HepG2 (cell line): ENCODE data around the gene FGF14. TPM values are rescaled to one million over a fixed set of nuclear protein-coding genes. Genes with fewer than 3 reads are reported as not detected.

Source experiments
- AHR ChIP-seq: IDR thresholded peaks from 2 replicates; pipeline ENCODE4 v1.6.1; 2018; ENCODE audit warnings: missing genetic modification reagents, missing compliant biosample characterization
- CAMTA2 ChIP-seq: sonication (generic); formaldehyde crosslinking; IDR thresholded peaks from 2 replicates; pipeline ENCODE4 v1.4.0; 2020; ENCODE audit warnings: mild to moderate bottlenecking, missing genetic modification reagents, borderline replicate concordance
- CREM ChIP-seq, 2 experiments: sonication (generic) in 1 of 2; formaldehyde crosslinking in 1 of 2; IDR thresholded peaks; 2 replicates each; pipeline versions ENCODE4 v1.4.0 to v1.6.1; 2016 to 2020; ENCODE audit warnings: antibody characterized with exemption in 1 of 2, mild to moderate bottlenecking in 1 of 2, missing genetic modification reagents in 1 of 2
- NCOA2 ChIP-seq: sonication (generic); formaldehyde crosslinking; IDR thresholded peaks from 2 replicates; pipeline ENCODE4 v1.8.0; 2022; ENCODE audit warnings: inconsistent platforms
- NKX3-1 ChIP-seq: sonication (generic); formaldehyde crosslinking; IDR thresholded peaks from 2 replicates; pipeline ENCODE4 v1.5.0; 2020; ENCODE audit warnings: missing genetic modification reagents
- RFX3 ChIP-seq: IDR thresholded peaks from 2 replicates; pipeline ENCODE4 v1.6.1; 2016; ENCODE audit warnings: missing biosample characterization, missing genetic modification reagents
- SAP130 ChIP-seq: IDR thresholded peaks from 2 replicates; pipeline ENCODE4 v1.6.1; 2016; ENCODE audit warnings: low read depth
- ZFX ChIP-seq: sonication (generic); formaldehyde crosslinking; IDR thresholded peaks from 2 replicates; pipeline ENCODE4 v1.4.0; 2020; ENCODE audit warnings: mild to moderate bottlenecking, low read depth, missing genetic modification reagents, moderate library complexity
- ZHX2 ChIP-seq, 2 experiments: sonication (generic) in 1 of 2; formaldehyde crosslinking in 1 of 2; IDR thresholded peaks; 2 replicates each; pipeline versions ENCODE4 v1.6.1 to v1.9.0; 2014 to 2022; ENCODE audit warnings: antibody characterized with exemption in 1 of 2, borderline replicate concordance in 1 of 2, inconsistent platforms in 1 of 2, low read depth in 1 of 2, missing genetic modification reagents in 1 of 2
- ZNF382 ChIP-seq: sonication (generic); formaldehyde crosslinking; IDR thresholded peaks from 2 replicates; pipeline ENCODE4 v1.5.0; 2020; ENCODE audit warnings: missing genetic modification reagents, mild to moderate bottlenecking, borderline replicate concordance
- ZNF569 ChIP-seq: sonication (generic); formaldehyde crosslinking; IDR thresholded peaks from 2 replicates; pipeline ENCODE4 v1.5.0; 2020; ENCODE audit warnings: mild to moderate bottlenecking, missing genetic modification reagents, moderate library complexity, borderline replicate concordance
- ZNF576 ChIP-seq: sonication (generic); formaldehyde crosslinking; IDR thresholded peaks from 2 replicates; pipeline ENCODE4 v1.4.0; 2020; ENCODE audit warnings: mild to moderate bottlenecking, missing genetic modification reagents
- ZNF746 ChIP-seq: sonication (generic); formaldehyde crosslinking; IDR thresholded peaks from 2 replicates; pipeline ENCODE4 v1.8.0; 2022; ENCODE audit warnings: mild to moderate bottlenecking, missing genetic modification reagents
- polyA plus RNA-seq, 8 experiments: library from polyadenylated mRNA; depleted of rRNA in 3 of 8; stranded (reverse) in 7 of 8; unstranded in 1 of 8; fragments of >200 nt; fragmentation: Illumina TruSeq in 4 of 8; extraction: Trizol in 4 of 8; gene quantifications; 2 replicates each; pipeline versions ENCODE4 v1.2.1 to v1.2.3, GENCODE V29; 2011 to 2016; ENCODE audit warnings: low read depth in 4 of 8, missing spikeins in 1 of 8, mixed read lengths in 1 of 8; ENCODE audit not compliant: insufficient read depth in 1 of 8
- total RNA-seq, 5 experiments: library from RNA; depleted of rRNA; stranded (reverse); fragments of >200 nt; fragmentation: Illumina TruSeq; extraction: Trizol; gene quantifications; 2 replicates each; pipeline ENCODE4 v1.2.3, GENCODE V29; 2016; ENCODE audit warnings: low read depth in 1 of 5
- TF ChIP-seq, protein P1 (sequence below): sonication (generic); formaldehyde crosslinking; IDR thresholded peaks from 2 replicates; pipeline ENCODE4 v1.4.0; 2020; ENCODE audit warnings: missing genetic modification reagents, borderline replicate concordance

Gene FGF14
- total and polyA plus RNA-seq, 2 of the 13 experiments (the other 11 are each of a cell fraction or from before 2014, with no cell fraction given) = not detected

DNA sequence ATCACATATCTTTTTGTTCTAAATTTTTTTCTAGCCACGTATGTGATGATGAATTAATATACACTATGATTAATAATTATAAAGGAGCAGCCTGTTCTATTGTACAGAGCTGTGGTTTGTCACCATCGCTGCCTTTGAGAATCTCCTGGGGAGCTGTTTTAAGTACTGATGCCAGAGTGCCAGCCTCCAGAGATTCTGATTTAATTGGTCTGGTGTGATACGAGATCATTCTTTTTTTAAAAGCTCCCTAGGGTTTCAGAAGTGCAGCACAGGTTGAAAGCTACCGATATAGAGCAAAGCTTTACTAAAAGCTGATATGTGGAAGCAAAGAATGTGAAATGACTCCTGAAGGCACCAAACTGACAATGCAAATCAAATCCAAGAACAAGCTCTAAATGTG is 634.7 kb downstream of the FGF14 start (continued):
- no peak for TF ChIP-seq ZHX2 (IDR thresholded peaks at IDR 0.05; ENCODE audit: low read depth)
- TF ChIP-seq ZHX2 (CRISPR knock-in tag; IDR thresholded peaks at IDR 0.05; ENCODE audit: borderline replicate concordance) = no peak
- TF ChIP-seq ZNF382 (CRISPR knock-in tag) = no peak
- TF ChIP-seq RFX3 (CRISPR knock-in tag) = no peak
- TF ChIP-seq NKX3-1 (CRISPR knock-in tag) = no peak
- no peak for TF ChIP-seq ZNF576 (CRISPR knock-in tag)
- TF ChIP-seq CREM (IDR thresholded peaks at IDR 0.05) = no peak
- no peak for TF ChIP-seq CREM (CRISPR knock-in tag; IDR thresholded peaks at IDR 0.05)
- no peak for TF ChIP-seq CAMTA2
- TF ChIP-seq, protein P1, sequence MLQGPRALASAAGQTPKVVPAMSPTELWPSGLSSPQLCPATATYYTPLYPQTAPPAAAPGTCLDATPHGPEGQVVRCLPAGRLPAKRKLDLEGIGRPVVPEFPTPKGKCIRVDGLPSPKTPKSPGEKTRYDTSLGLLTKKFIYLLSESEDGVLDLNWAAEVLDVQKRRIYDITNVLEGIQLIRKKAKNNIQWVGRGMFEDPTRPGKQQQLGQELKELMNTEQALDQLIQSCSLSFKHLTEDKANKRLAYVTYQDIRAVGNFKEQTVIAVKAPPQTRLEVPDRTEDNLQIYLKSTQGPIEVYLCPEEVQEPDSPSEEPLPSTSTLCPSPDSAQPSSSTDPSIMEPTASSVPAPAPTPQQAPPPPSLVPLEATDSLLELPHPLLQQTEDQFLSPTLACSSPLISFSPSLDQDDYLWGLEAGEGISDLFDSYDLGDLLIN = no peak
- no peak for TF ChIP-seq ZFX (CRISPR knock-in tag)
- TF ChIP-seq NCOA2 (CRISPR knock-in tag) = no peak
- TF ChIP-seq SAP130 (CRISPR knock-in tag) = no peak
- TF ChIP-seq AHR = no peak
- no peak for TF ChIP-seq ZNF569 (CRISPR knock-in tag)
- TF ChIP-seq ZNF746 (CRISPR knock-in tag) = no peak
- TF ChIP-seq, all 625 proteins: peak for 0
